Measurements from ENCODE around the gene RAB5IF. TPM values are rescaled to one million over a fixed set of nuclear protein-coding genes. Genes with fewer than 3 reads are reported as not detected.

RAB5IF gene
- total RNA-seq, 1 donor: 59.7 TPM

GRCh38 chr20:36565520-36565919 lies 40.1 kb upstream of the RAB5IF start:
- Histone ChIP-seq H3K4me3 (ENCODE audit: insufficient read depth, low read length) (no peak overlapping the region), H3K27ac (ENCODE audit: low read depth, low read length) (no peak overlapping the region)

GRCh38 chr20:36569847-36570429 lies 35.6 kb upstream of the RAB5IF start:
- no peaks in the 10 kb centered on the region for H3K36me3 ChIP-seq (ENCODE audit: insufficient read depth, low read length)
- H3K27me3 ChIP-seq (ENCODE audit: insufficient read depth, low read length): no peaks in the 10 kb centered on the region
- H3K4me3 ChIP-seq (ENCODE audit: insufficient read depth, low read length): no peak overlapping the region
- H3K4me1 ChIP-seq (ENCODE audit: insufficient read depth, low read length): peaks cover 18% of the 10 kb centered on the region
- H3K9me3 ChIP-seq (ENCODE audit: low read depth, low read length): peaks cover 4% of the 10 kb centered on the region
- no peak overlapping the region for H3K27ac ChIP-seq (ENCODE audit: low read depth, low read length)
- H4K20me1 ChIP-seq (ENCODE audit: insufficient read depth, low read length): peaks cover 2% of the 10 kb centered on the region
- no peak for TF ChIP-seq CTCF (IDR thresholded peaks at IDR 0.05; ENCODE audit: extremely low read depth, low read depth, low read length)
- no peak overlapping the region for H3K4me2 ChIP-seq (ENCODE audit: insufficient read depth, low read length)
- no peaks in the 10 kb centered on the region for H3K79me2 ChIP-seq (ENCODE audit: insufficient read depth, low read length)
- DNase-seq (ENCODE audit: insufficient read length, low spot score, missing footprints): peak; percentile 99
- no peak overlapping the region for H2AFZ ChIP-seq (ENCODE audit: low read length)

More at GRCh38 chr20:36565520-36565919, 40.1 kb upstream of the RAB5IF start:
- Histone ChIP-seq H3K4me1 (ENCODE audit: insufficient read depth, low read length) (peaks cover 5% of the 10 kb centered on the region), H3K9me3 (ENCODE audit: low read depth, low read length) (peaks cover 4% of the 10 kb centered on the region), H3K4me2 (ENCODE audit: insufficient read depth, low read length) (no peak overlapping the region), H3K79me2 (ENCODE audit: insufficient read depth, low read length) (no peaks in the 10 kb centered on the region), H4K20me1 (ENCODE audit: insufficient read depth, low read length) (no peaks in the 10 kb centered on the region), H3K36me3 (ENCODE audit: insufficient read depth, low read length) (no peaks in the 10 kb centered on the region), H3K27me3 (ENCODE audit: insufficient read depth, low read length) (no peaks in the 10 kb centered on the region), H2AFZ (ENCODE audit: low read length) (no peak overlapping the region)
- DNase-seq (ENCODE audit: insufficient read length, low spot score, missing footprints): no peak
- TF ChIP-seq CTCF (IDR thresholded peaks at IDR 0.05; ENCODE audit: extremely low read depth, low read depth, low read length): no peak

GRCh38 chr20:36571564-36572504 lies 33.7 kb upstream of the RAB5IF start:
- TF ChIP-seq CTCF (IDR thresholded peaks at IDR 0.05; ENCODE audit: extremely low read depth, low read depth, low read length): no peak
- Histone ChIP-seq H3K4me1 (ENCODE audit: insufficient read depth, low read length) (peaks cover 26% of the 10 kb centered on the region), H3K4me2 (ENCODE audit: insufficient read depth, low read length) (peak overlapping the region; percentile 85), H3K36me3 (ENCODE audit: insufficient read depth, low read length) (no peaks in the 10 kb centered on the region), H3K9me3 (ENCODE audit: low read depth, low read length) (no peaks in the 10 kb centered on the region), H3K27ac (ENCODE audit: low read depth, low read length) (no peak overlapping the region), H3K79me2 (ENCODE audit: insufficient read depth, low read length) (peaks cover 7% of the 10 kb centered on the region), H3K4me3 (ENCODE audit: insufficient read depth, low read length) (no peak overlapping the region), H3K27me3 (ENCODE audit: insufficient read depth, low read length) (no peaks in the 10 kb centered on the region), H4K20me1 (ENCODE audit: insufficient read depth, low read length) (peaks cover 20% of the 10 kb centered on the region), H2AFZ (ENCODE audit: low read length) (no peak overlapping the region)
- peak; percentile 53 for DNase-seq (ENCODE audit: insufficient read length, low spot score, missing footprints)

- Histone ChIP-seq H3K4me1 (ENCODE audit: insufficient read depth, low read length) (peaks cover 26% of the 10 kb centered on the region), H3K79me2 (ENCODE audit: insufficient read depth, low read length) (peaks cover 7% of the 10 kb centered on the region), H2AFZ (ENCODE audit: low read length) (peak overlapping the region; percentile 97), H4K20me1 (ENCODE audit: insufficient read depth, low read length) (peaks cover 21% of the 10 kb centered on the region), H3K27me3 (ENCODE audit: insufficient read depth, low read length) (no peaks in the 10 kb centered on the region), H3K36me3 (ENCODE audit: insufficient read depth, low read length) (no peaks in the 10 kb centered on the region), H3K4me2 (ENCODE audit: insufficient read depth, low read length) (peak overlapping the region; percentile 85), H3K9me3 (ENCODE audit: low read depth, low read length) (no peaks in the 10 kb centered on the region), H3K27ac (ENCODE audit: low read depth, low read length) (peak overlapping the region; percentile 45), H3K4me3 (ENCODE audit: insufficient read depth, low read length) (peak overlapping the region; percentile 82)
- no peak for TF ChIP-seq CTCF (IDR thresholded peaks at IDR 0.05; ENCODE audit: extremely low read depth, low read depth, low read length)
- peak; percentile 89 for DNase-seq (ENCODE audit: insufficient read length, low spot score, missing footprints)
These were observed 32.9 kb upstream of the RAB5IF start for GRCh38 chr20:36572701-36573102.
